GM23338 (cell line): Measurements from ENCODE around the gene AGTRAP. TPM values are rescaled to one million over a fixed set of nuclear protein-coding genes. Genes with fewer than 3 reads are reported as not detected.

Experiments used
- ATAC-seq: fragments of 200-7000 bp; cut with Tn5 transposase; 3 replicates; pipeline ENCODE4 v1.9.1; 2020
- DNase-seq: peaks from one replicate; pipeline ENCODE4 v3.0.0-alpha.2; 2015; ENCODE audit warnings: low spot score
- H2AFZ ChIP-seq: fragments of 200-600 bp; sonication (generic); 2 replicates; pipeline ENCODE4 v1.8.0; 2016; ENCODE audit warnings: antibody characterized with exemption, mild to moderate bottlenecking, moderate library complexity
- H3F3A ChIP-seq: fragments of 200-600 bp; sonication (generic); replicated peaks from 2 replicates; pipeline ENCODE4 v1.8.0; 2017; ENCODE audit warnings: antibody characterized with exemption, mixed run types, low read depth
- H3K27ac ChIP-seq: fragments of 200-600 bp; sonication (generic); 2 replicates; pipeline ENCODE4 v1.6.1; 2016; ENCODE audit warnings: low read depth
- H3K27me3 ChIP-seq: fragments of 200-600 bp; sonication (generic); 2 replicates; pipeline ENCODE4 v1.8.0; 2016; ENCODE audit warnings: mild to moderate bottlenecking, mixed run types, moderate library complexity; ENCODE audit not compliant: insufficient read depth
- H3K36me3 ChIP-seq: fragments of 200-600 bp; sonication (generic); 2 replicates; pipeline ENCODE4 v1.8.0; 2016; ENCODE audit warnings: mild to moderate bottlenecking; ENCODE audit not compliant: insufficient read depth
- H3K4me1 ChIP-seq: fragments of 200-600 bp; sonication (generic); 2 replicates; pipeline ENCODE4 v1.8.0; 2016; ENCODE audit warnings: mild to moderate bottlenecking, moderate library complexity; ENCODE audit not compliant: insufficient read depth
- H3K4me2 ChIP-seq: fragments of 200-600 bp; sonication (generic); 2 replicates; pipeline ENCODE4 v1.7.1; 2017; ENCODE audit warnings: mixed run types
- H3K4me3 ChIP-seq: fragments of 200-600 bp; sonication (generic); 2 replicates; pipeline ENCODE4 v1.6.1; 2016; ENCODE audit warnings: mixed run types
- H3K79me2 ChIP-seq: fragments of 200-600 bp; sonication (generic); replicated peaks from 2 replicates; pipeline ENCODE4 v1.8.0; 2017; ENCODE audit warnings: mild to moderate bottlenecking; ENCODE audit not compliant: insufficient read depth
- H3K9me2 ChIP-seq: fragments of 200-600 bp; sonication (generic); 2 replicates; pipeline ENCODE4 v1.8.0; 2017; ENCODE audit not compliant: insufficient read depth
- H4K20me1 ChIP-seq: fragments of 200-600 bp; sonication (generic); replicated peaks from 2 replicates; pipeline ENCODE4 v1.8.0; 2017; ENCODE audit warnings: mild to moderate bottlenecking; ENCODE audit not compliant: insufficient read depth
- H3K27ac Mint-ChIP-seq: 2 replicates; pipeline ENCODE4 v1.8.0; 2020; ENCODE audit warnings: inconsistent platforms, mild to moderate bottlenecking, moderate library complexity, mixed read lengths
- H3K27me3 Mint-ChIP-seq: 3 replicates; pipeline ENCODE4 v1.8.0; 2022; ENCODE audit warnings: low read depth, mild to moderate bottlenecking, moderate library complexity, mixed read lengths, inconsistent platforms; ENCODE audit not compliant: insufficient read depth, poor library complexity
- H3K36me3 Mint-ChIP-seq: 3 replicates; pipeline ENCODE4 v1.8.0; 2021; ENCODE audit warnings: low read depth, mild to moderate bottlenecking, inconsistent platforms, moderate library complexity, mixed read lengths
- H3K4me1 Mint-ChIP-seq: 3 replicates; pipeline ENCODE4 v1.8.0; 2020; ENCODE audit warnings: mild to moderate bottlenecking, inconsistent platforms, mixed read lengths
- H3K4me3 Mint-ChIP-seq: 3 replicates; pipeline ENCODE4 v1.8.0; 2021; ENCODE audit warnings: moderate library complexity, mild to moderate bottlenecking, inconsistent platforms, mixed read lengths
- H3K9me3 Mint-ChIP-seq: 3 replicates; pipeline ENCODE4 v1.8.0; 2020; ENCODE audit warnings: moderate library complexity, mild to moderate bottlenecking, inconsistent platforms, mixed read lengths
- CREB1 ChIP-seq: fragments of 250-450 bp; sonication (Bioruptor Pico); IDR thresholded peaks from 2 replicates; pipeline ENCODE4 v1.5.0; 2020; ENCODE audit warnings: low read depth, mild to moderate bottlenecking, moderate library complexity
- EZH2 ChIP-seq: fragments of 200-600 bp; sonication (generic); IDR thresholded peaks from one replicate; pipeline ENCODE4 v1.8.0; 2017; ENCODE audit warnings: antibody characterized with exemption, mild to moderate bottlenecking, low read depth; ENCODE audit not compliant: unreplicated experiment
- EZH2phosphoT487 ChIP-seq: fragments of 200-600 bp; sonication (generic); IDR thresholded peaks from one replicate; pipeline ENCODE4 v1.8.1; 2018; ENCODE audit warnings: antibody characterized with exemption; ENCODE audit not compliant: unreplicated experiment
- JUNB ChIP-seq: IDR thresholded peaks from one replicate; pipeline ENCODE4 v1.6.1; 2016; ENCODE audit warnings: antibody characterized with exemption; ENCODE audit not compliant: unreplicated experiment
- NANOG ChIP-seq: IDR thresholded peaks from 2 replicates; pipeline ENCODE4 v1.6.1; 2016; ENCODE audit warnings: antibody characterized with exemption, borderline replicate concordance
- POLR2AphosphoS5 ChIP-seq: IDR thresholded peaks from 2 replicates; pipeline ENCODE4 v1.6.1; 2016; ENCODE audit warnings: antibody characterized with exemption, low read depth
- REST ChIP-seq: IDR thresholded peaks from one replicate; pipeline ENCODE4 v1.6.1; 2018; ENCODE audit warnings: antibody characterized with exemption; ENCODE audit not compliant: unreplicated experiment
- STAT1 ChIP-seq: IDR thresholded peaks from one replicate; pipeline ENCODE4 v1.6.1; 2016; ENCODE audit warnings: antibody characterized with exemption; ENCODE audit not compliant: unreplicated experiment
- ZNF462 ChIP-seq: fragments of 250-450 bp; sonication (Bioruptor Pico); IDR thresholded peaks from 2 replicates; pipeline ENCODE4 v1.5.0; 2020; ENCODE audit warnings: mild to moderate bottlenecking, moderate library complexity
- polyA plus RNA-seq: library from polyadenylated mRNA; unstranded; fragments of >200 nt; fragmentation: Nextera tagmentation; extraction: Ambion mirVana; gene quantifications from 2 replicates; pipeline ENCODE4 v1.2.1, GENCODE V29; 2016
- total RNA-seq: library from RNA; depleted of rRNA; stranded (reverse); fragments of >200 nt; shearing (Covaris generic); gene quantifications from 2 replicates; pipeline ENCODE4 v1.2.3, GENCODE V29; 2014

The AGTRAP gene
- total and polyA plus RNA-seq, 2 experiments from 2014 or later = 79.4 to 102 TPM

- peaks cover 39% of the 10 kb centered on the region for H3K36me3 Mint-ChIP-seq
- Histone ChIP-seq H3F3A (peaks cover 50% of the 10 kb centered on the region), H3K36me3 (no peaks in the 10 kb centered on the region), H3K79me2 (peaks cover 92% of the 10 kb centered on the region), H4K20me1 (peaks cover 7% of the 10 kb centered on the region), H3K4me1 (peaks cover 63% of the 10 kb centered on the region), H3K27ac (peak overlapping the region; percentile 98), H3K9me2 (no peaks in the 10 kb centered on the region), H3K4me3 (peak overlapping the region; percentile 94; the same call in 1 of the 2 replicates), H2AFZ (no peak overlapping the region), H3K4me2 (peak overlapping the region; percentile 92), H3K27me3 (no peaks in the 10 kb centered on the region)
- peaks cover 58% of the 10 kb centered on the region for H3K4me1 Mint-ChIP-seq
- 0 out of 2 replicates have a peak overlapping the region, but pooled peaks have one; percentile 72 for H3K27ac Mint-ChIP-seq
- 0 out of 3 replicates have a peak overlapping the region, but pooled peaks have one; percentile 33 for H3K4me3 Mint-ChIP-seq
- ATAC-seq (no peak), DNase-seq (no peak)
- peaks cover 21% of the 10 kb centered on the region for H3K27me3 Mint-ChIP-seq
- 0 out of 2 replicates have a peak, but pooled peaks have one; percentile 8 for TF ChIP-seq POLR2AphosphoS5
- TF ChIP-seq JUNB = no peak
- peaks cover 3% of the 10 kb centered on the region; the same call in 2 of the 3 replicates for H3K9me3 Mint-ChIP-seq
Observed at GRCh38 chr1:11688506-11688905, 47.4 kb upstream of the AGTRAP start.

GRCh38 chr1:11690397-11691301 is 45.3 kb upstream of the AGTRAP start:
- ATAC-seq (peak; percentile 7), DNase-seq (peak; percentile 76)
- H3K27ac Mint-ChIP-seq = peak overlapping the region; percentile 95
- Histone ChIP-seq H3K4me2 (peak overlapping the region; percentile 92), H3K36me3 (no peaks in the 10 kb centered on the region), H3K27me3 (no peaks in the 10 kb centered on the region), H4K20me1 (peaks cover 7% of the 10 kb centered on the region), H3K4me3 (peak overlapping the region; percentile 94), H3K4me1 (peaks cover 48% of the 10 kb centered on the region), H3K79me2 (peaks cover 92% of the 10 kb centered on the region), H3K9me2 (no peaks in the 10 kb centered on the region), H2AFZ (no peak overlapping the region), H3F3A (peaks cover 31% of the 10 kb centered on the region), H3K27ac (peak overlapping the region; percentile 98)
- peak overlapping the region; percentile 91 for H3K4me3 Mint-ChIP-seq
- H3K36me3 Mint-ChIP-seq = peaks cover 29% of the 10 kb centered on the region
- H3K27me3 Mint-ChIP-seq = peaks cover 24% of the 10 kb centered on the region
- H3K9me3 Mint-ChIP-seq = peaks cover 3% of the 10 kb centered on the region; the same call in 2 of the 3 replicates
- peaks cover 49% of the 10 kb centered on the region for H3K4me1 Mint-ChIP-seq
- TF ChIP-seq CREB1 (CRISPR knock-in tag) = peak; percentile 35; the same call in 1 of the 2 replicates
- no peak for TF ChIP-seq REST
- TF ChIP-seq ZNF462 (CRISPR knock-in tag) = no peak
- no peak for TF ChIP-seq EZH2
- no peak for TF ChIP-seq NANOG
- peak; percentile 5 for TF ChIP-seq POLR2AphosphoS5
- TF ChIP-seq EZH2phosphoT487 = no peak
- TF ChIP-seq STAT1 = no peak
